Left ventricle myocardium inferior (tissue), 1 donor: ENCODE measurements around the gene ATP6V1F. TPM values are rescaled to one million over a fixed set of nuclear protein-coding genes. Genes with fewer than 3 reads are reported as not detected.
A peak's percentile ranks its signal among the peaks of the same experiment; 100 is the strongest.

Experiments
- DNase-seq: peaks from one replicate; pipeline ENCODE4 v3.0.0-alpha.2; 2020
- H3K27ac ChIP-seq: fragments of 200-600 bp; replicated peaks from 2 replicates; pipeline ENCODE4 v1.8.0; 2021
- H3K27me3 ChIP-seq: fragments of 200-600 bp; 2 replicates; pipeline ENCODE4 v1.8.0; 2021; ENCODE audit warnings: low read depth
- H3K36me3 ChIP-seq: fragments of 200-600 bp; 2 replicates; pipeline ENCODE4 v1.8.0; 2021
- H3K4me1 ChIP-seq: fragments of 200-600 bp; 2 replicates; pipeline ENCODE4 v1.8.0; 2021
- H3K4me3 ChIP-seq: fragments of 200-600 bp; 2 replicates; pipeline ENCODE4 v1.8.0; 2021; ENCODE audit warnings: mild to moderate bottlenecking, moderate library complexity
- H3K9me3 ChIP-seq: fragments of 200-600 bp; replicated peaks from 2 replicates; pipeline ENCODE4 v1.8.0; 2021
- CTCF ChIP-seq: fragments of 200-600 bp; IDR thresholded peaks from 2 replicates; pipeline ENCODE4 v1.8.0; 2021; ENCODE audit warnings: antibody characterized with exemption, mild to moderate bottlenecking, borderline replicate concordance
- intact Hi-C: fragments of 100-400 bp; cut with micrococcal nuclease; formaldehyde crosslinking; loops from one replicate; pipeline ENCODE4 v1.11.0; 2022
- total RNA-seq: library from RNA; stranded (reverse); fragmentation: NEBNext Ultra II Directional; extraction: Animal tissue kit (Norgen Biotek cat#: 25700); gene quantifications from one replicate; pipeline ENCODE4 v1.2.1, GENCODE V29; 2021
- donor health status: DM: no; HTN: yes; CAD: no; lungs with severe emphysema.

ATP6V1F gene
- total RNA-seq, 1 donor from 2014 or later: 101 TPM

DNA sequence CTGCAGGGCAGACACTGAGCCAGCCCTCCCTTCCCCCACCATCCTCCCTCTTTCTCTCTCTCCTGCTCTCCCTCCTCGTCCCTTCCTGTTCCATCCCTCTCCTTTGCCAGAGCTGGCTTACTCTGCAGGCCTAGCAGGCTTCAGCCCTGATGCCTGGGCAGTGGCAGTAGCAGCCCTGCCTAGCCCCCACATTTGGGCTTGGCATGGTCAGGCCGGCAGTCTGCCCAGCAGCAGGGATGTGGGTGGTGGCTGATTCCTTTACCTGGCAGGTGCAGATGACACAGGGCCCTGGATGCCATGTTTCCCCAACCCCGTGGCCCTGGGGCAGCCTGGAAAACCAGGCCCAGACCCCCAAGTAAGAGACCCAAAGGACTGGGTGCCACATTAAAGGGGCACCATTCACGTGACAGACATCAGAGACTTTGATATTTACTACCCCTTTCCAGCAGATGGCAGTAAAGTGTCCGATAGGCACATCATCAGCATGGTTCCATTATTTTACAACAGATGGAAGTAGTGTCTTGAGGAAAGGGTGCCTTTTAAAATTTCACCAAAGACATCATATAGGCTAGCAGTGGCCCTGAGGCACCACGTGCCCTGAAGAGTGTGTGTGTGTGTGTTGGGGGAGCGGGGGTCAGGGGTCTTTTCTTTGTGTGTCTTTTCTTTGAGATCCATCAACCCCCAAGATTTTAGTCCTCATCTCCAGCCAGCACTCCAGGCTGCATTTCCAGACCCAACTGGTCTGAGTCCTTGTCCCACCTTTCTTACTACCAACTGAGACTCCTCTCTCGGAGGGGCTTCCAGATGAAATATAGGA, 41.9 kb downstream of the ATP6V1F start:
- intact Hi-C loops: loop anchor here (10.0 kb wide), 1 partner anchor 190 kb away; no protein-coding TSS in a partner anchor
- Histone ChIP-seq H3K4me3 (no peak overlapping the region), H3K9me3 (peaks cover 4% of the 10 kb centered on the region), H3K4me1 (peaks cover 5% of the 10 kb centered on the region), H3K27ac (no peak overlapping the region), H3K36me3 (no peaks in the 10 kb centered on the region), H3K27me3 (peaks cover 52% of the 10 kb centered on the region)
- DNase-seq: no peak
- TF ChIP-seq CTCF: peak; percentile 67

DNA sequence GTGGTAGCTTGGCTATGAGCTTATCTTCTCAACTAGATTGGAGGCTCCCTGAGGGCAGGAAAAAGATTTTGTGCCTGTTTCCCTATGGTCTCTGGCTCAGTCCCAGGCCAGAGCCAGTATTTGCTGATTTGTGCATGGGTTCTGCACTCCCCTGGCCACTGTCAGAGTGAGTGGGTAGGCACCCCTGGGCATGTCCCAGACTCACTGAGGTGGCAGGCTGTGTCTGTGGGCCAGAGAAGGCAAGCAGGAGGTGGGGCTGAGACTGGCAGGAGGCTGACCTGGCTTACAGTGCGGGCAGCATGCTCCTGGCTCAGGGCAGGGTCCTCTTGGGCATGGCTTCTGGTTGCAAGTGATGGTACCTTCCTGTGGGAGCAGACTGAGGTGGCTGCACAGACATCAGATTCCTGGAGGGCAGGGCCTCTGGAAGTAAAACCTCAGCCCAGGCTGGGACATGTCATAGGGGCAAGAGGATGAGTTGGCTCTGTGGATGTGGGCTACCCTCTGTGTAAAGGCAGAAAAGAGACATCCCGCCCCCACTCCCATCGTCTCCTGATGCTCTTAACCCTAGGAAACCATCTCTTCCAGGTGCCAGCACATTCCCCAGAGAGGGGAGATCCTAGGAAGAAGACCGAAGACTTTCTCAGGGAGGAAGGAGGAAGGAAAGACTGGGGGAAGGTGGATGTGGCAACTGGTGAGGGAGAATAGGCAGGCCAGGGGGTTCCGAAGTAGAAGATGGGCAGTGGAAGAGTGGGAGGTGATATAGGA, 43.5 kb downstream of the ATP6V1F start:
- no peak for TF ChIP-seq CTCF
- intact Hi-C loops: loop anchor here (10.0 kb wide), 1 partner anchor 189 kb away; no protein-coding TSS in a partner anchor
- DNase-seq: no peak
- Histone ChIP-seq H3K27me3 (peaks cover 68% of the 10 kb centered on the region), H3K4me1 (peaks cover 15% of the 10 kb centered on the region), H3K9me3 (no peaks in the 10 kb centered on the region), H3K36me3 (no peaks in the 10 kb centered on the region), H3K4me3 (no peak overlapping the region), H3K27ac (no peak overlapping the region)

DNA sequence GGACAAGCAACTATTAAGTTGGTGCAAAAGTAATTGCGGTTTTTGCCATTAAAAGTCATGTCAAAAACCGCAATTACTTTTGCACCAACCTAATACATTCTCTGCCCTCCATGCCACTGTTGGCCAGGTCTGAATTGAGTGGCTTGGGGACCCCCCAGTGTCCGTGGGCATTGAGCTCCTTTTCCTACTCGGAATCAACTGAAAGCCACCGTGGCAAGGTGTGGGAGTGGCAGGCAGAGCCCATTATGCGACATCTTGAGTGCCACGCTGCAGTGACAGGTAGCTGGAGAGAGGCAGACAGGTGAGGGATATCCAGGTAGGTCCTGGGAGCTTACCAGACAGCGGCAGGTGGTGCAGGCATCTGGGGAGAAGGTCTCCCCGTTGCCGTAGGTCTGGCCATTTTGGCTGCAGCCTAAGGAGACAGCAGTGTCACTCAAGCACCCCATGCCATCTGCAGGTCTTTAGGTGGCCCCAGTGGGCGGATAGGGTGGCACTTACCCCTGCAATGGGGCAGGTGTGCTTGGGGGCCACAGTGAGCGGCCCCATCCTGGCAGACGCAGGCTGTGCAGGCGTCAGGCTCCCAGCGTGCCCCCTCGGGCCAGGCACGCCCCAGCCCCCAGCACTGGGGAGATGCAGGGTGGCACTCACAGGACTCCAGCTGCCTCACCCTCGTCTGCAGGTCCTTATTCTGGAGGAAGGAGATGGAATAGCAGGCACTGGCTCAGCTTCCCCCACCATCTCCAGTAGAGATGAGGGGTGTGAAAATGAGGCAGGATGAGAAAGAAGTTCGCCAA, 44.3 kb downstream of the ATP6V1F start:
- DNase-seq: no peak
- intact Hi-C loops: loop anchor here (10.0 kb wide), 1 partner anchor 188 kb away; no protein-coding TSS in a partner anchor

DNA sequence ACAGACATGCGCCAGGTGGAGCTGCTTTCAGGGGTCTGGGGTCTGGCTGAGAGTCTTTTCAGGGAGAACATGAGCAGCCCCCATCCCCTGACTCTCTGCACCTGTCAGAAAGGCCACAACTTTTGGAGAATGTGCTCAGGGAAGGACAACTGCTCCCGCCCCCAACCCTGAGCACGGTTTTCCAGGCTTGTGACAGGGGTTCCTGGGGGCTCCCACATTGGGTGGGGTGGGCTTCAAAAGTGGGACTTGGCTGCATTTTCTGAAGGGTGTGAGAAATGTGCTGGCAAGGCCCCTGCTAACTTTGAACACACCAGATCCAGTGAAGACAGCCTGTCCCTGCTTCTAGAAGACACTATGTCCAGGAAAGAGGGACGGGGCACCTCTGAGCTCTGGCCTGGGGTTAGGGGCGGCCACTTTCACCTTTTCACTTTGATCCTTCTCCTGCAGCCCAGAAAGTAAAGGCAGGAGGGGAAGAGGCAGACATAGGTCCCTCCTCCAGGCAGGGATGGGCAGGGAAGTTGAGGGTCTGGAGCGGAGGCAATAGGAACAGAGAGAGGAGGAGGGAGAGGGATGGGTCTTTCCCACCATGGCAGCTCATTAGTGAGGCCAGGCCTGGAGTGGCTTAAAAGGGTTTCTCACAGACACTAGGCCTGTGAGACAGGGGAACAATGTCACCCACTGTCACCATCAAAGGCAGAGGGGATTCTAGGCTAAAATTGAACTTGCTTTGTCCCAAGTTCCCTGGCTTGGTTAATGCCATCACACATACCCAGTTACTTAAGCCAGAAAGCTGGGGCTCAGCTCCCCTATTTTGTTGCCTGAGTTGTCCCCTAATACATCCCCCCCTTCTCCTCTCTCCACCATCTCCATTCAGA, 46.3 kb downstream of the ATP6V1F start:
- Histone ChIP-seq H3K27me3 (peaks cover 83% of the 10 kb centered on the region), H3K9me3 (no peaks in the 10 kb centered on the region), H3K27ac (no peak overlapping the region), H3K36me3 (no peaks in the 10 kb centered on the region), H3K4me3 (no peak overlapping the region), H3K4me1 (peaks cover 15% of the 10 kb centered on the region)
- DNase-seq: no peak
- intact Hi-C loops: loop anchor here (10.0 kb wide), 1 partner anchor 186 kb away; no protein-coding TSS in a partner anchor
- no peak for TF ChIP-seq CTCF

More for the DNA sequence above, 44.3 kb downstream of the ATP6V1F start:
- Histone ChIP-seq H3K4me1 (peaks cover 15% of the 10 kb centered on the region), H3K9me3 (no peaks in the 10 kb centered on the region), H3K27ac (no peak overlapping the region), H3K4me3 (no peak overlapping the region), H3K36me3 (no peaks in the 10 kb centered on the region), H3K27me3 (peaks cover 75% of the 10 kb centered on the region)
- TF ChIP-seq CTCF: no peak
